ENCODE data around the gene AKAP7.
"Not testable (repeated sequence)": the region's sequence is repeated elsewhere in the genome, so short reads cannot be mapped to it uniquely, and the experiment has no call there.

AKAP7 gene

DNA sequence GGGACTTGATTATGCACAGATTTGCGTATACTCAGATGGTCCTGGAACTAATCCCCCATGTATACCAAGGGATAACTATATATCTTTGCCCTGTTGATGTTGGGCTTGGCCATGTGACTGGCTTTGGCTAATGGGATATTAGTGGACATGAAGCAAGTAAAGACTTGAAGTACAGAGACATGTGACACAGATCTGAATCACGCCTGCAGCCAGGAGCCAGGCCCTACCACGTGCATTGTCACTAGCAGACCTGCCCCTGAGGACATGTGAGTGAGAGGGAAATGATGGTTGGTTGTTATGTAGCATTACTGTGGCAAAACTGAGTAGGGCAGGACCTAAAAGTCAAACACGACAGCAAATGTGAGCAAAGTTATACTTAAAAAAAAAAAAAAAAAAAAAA lies 155.7 kb downstream of the AKAP7 start:
- DNase-seq (ENCODE audit: low read depth in 1 of 2, low spot score in 1 of 2): no peak

DNA sequence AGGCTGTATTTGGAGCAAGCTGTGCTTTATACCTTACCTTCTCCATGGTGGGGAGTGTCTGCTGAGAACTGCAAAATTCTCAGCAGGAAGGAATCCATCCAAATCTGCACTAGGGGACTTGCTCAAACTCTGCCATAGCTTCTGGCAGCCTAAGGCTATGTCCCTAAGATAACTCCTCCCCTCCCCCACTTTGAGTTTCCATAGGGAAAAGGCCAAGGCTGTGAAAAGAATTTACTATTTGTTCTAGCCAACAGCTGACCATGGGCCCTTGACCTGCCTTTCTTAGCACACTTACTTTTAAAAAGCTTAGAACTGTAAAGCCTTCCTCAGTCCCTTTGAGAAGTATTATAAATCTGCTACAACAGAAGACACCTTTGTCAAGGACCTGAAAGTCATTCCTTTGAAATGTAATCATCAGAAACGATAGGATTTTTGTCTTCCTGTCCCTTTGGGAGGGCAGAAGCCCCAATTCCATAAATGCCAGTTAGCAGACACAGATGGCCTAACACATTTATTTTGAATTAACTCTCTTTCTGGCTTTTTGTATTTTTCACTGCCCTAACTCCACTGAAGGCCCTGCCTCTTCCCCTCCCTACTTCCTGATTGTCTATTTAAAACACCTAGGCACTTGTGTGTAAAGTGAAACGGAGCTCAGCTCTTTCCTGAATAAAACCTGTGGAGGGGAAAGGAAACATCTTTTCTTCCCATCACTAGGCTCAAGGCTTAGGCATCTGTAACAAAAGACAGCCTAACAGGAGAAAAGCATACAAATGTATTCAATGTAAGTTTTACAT lies 157.1 kb downstream of the AKAP7 start:
- DNase-seq (ENCODE audit: low read depth in 1 of 2, low spot score in 1 of 2): no peak

DNA sequence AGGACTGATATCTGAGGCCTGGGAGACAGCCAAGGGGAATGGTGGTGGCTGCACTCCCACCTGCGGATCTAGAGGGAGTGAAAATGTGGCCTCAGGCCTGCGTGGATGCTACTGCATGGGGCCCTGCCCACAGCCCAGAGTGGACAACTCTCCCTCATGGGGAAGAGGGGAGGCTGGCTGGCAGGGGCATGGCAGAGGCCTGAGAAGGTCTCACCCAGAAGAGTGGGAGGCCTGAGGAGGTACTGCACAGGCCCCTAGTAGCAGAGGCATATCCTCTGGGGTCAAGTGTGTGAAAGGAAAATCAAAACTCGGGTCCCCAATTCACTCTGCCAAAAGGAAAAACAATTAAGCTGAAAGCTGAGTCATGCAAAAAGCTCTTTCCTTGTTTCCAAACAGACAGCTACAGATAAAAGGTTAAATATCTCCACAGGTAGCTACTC lies 158.2 kb downstream of the AKAP7 start:
- no peak for DNase-seq (ENCODE audit: low read depth in 1 of 2, low spot score in 1 of 2)

DNA sequence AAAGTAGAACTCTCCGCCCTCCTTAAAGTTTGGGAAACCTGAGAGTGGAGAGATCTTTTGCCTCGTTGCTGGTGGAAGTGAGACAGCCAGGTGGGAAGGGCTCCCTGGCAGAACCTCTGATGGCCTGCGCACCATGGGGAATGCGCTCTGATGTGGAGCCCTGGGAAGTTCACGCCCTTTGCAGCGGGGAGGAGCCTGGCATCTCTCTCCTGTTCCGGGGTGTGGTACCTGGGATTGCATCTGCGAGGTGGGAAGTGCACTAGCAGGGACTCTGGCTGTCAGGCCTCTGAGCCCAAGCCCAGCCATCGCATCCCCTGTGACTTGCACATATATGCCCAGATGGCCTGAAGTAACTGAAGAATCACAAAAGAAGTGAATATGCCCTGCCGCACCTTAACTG lies 159.8 kb downstream of the AKAP7 start:
- no peak for DNase-seq (ENCODE audit: low read depth in 1 of 2, low spot score in 1 of 2)

GRCh38 chr6:131300826-131301225 lies 165.6 kb downstream of the AKAP7 start:
- not testable (repeated sequence) for DNase-seq (ENCODE audit: low read depth in 1 of 2, low spot score in 1 of 2)

- no peak for DNase-seq (ENCODE audit: low read depth in 1 of 2, low spot score in 1 of 2)
Observed at GRCh38 chr6:131303338-131303930, 168.2 kb downstream of the AKAP7 start.

DNA sequence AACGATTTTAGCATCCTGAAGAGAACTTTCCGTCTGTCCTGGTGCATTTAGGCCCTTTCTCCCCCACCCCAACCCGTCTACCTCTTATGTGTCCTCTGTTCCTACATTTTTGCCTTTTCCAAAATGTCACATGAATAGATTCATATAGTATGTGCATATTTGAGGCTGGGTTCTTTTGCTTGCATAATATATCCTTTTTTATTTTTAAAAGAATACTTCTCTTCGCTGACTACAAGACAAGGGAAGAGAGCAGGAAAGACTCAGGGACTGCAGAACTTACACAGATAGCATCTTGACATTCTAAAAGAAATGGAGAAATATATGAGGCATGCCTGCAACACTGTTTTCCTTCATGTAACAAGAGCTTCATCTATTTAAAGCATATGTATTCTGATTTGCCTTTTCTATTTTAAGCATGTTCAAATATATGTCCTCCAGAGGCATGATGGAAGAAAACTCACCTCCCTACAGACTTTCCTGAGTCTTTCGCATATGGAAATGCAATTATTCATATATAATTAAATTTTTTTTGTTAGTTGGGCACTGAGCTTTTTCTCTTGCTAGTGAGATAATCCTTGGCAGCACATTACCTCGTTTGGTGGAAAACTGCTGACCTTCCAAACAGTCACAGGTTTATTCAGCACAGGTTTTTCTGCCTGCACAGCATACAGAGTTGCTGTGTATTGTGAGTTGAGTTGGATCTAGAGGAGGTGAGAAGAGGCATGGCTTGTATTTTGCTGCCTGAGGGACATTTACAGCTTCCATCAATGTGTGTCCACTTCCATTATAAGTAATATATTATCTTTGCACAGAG lies 170.0 kb downstream of the AKAP7 start:
- no peak for DNase-seq (ENCODE audit: low read depth in 1 of 2, low spot score in 1 of 2)

GRCh38 chr6:131309437-131309836 lies 174.2 kb downstream of the AKAP7 start:
- no peak for DNase-seq (ENCODE audit: low read depth in 1 of 2, low spot score in 1 of 2)

DNA sequence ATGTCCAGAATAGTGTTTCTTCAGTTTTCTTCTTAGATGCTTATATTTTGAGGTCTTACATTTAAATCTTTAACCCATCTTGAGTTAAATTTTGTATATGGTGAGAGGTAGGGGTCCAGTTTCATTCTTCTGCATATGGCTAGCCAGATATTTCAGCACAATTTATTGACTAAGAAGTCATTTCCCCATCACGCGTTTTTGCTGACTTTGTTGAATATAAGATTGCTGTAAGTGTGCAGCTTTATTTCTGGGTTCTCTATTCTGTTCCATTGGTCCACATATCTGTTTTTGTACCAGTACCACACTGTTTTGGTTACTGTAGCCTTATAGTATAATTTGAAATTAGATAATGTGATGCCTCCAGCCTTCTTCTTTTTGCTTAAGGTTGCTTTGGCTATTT lies 179.6 kb downstream of the AKAP7 start:
- DNase-seq (ENCODE audit: low read depth in 1 of 2, low spot score in 1 of 2): no peak

- no peak for DNase-seq (ENCODE audit: low read depth in 1 of 2, low spot score in 1 of 2)
Observed at GRCh38 chr6:131316654-131317053, 181.4 kb downstream of the AKAP7 start.

- DNase-seq (ENCODE audit: low read depth in 1 of 2, low spot score in 1 of 2): no peak
Observed at GRCh38 chr6:131317516-131317915, 182.2 kb downstream of the AKAP7 start.

DNA sequence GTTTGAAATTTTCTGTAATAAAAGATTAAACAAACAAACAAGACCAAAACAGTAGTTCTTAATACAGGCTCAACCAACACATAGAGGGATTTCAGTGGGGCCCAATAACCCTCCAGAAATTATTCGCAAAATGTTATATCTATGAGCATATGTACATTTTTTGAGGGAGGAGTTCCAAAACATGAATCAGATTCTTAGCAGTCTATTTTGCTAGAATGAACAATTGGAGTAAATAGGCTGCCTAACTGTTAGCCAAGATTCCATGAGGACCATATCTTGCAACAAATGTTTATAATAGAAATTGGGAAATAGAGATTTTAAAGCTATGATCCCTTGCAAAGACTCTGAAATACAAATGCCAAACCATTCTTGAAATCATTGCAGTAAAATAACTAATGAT lies 186.3 kb downstream of the AKAP7 start:
- no peak for DNase-seq (ENCODE audit: low read depth in 1 of 2, low spot score in 1 of 2)

DNA sequence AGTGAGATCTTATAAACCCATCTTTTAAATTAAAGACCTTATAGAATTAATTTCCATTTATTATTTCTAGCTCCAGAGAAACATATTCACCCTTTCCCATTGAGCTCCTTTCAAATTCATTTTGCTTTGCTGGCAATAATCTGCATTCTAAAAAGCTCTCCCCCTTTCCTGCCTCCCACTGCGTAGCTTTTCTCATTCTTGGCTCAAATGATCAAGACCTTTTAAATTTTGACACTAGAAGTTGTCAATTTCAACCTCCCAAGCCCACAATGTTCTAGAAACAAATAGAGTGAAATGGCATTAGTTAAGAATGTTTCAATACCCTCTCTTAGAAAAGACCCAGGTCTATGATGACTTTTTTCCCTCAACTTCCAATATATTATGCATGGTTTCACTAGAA lies 186.9 kb downstream of the AKAP7 start:
- no peak for DNase-seq (ENCODE audit: low read depth in 1 of 2, low spot score in 1 of 2)

GRCh38 chr6:131325669-131326068 lies 190.4 kb downstream of the AKAP7 start:
- DNase-seq (ENCODE audit: low read depth in 1 of 2, low spot score in 1 of 2): not testable (repeated sequence)

DNA sequence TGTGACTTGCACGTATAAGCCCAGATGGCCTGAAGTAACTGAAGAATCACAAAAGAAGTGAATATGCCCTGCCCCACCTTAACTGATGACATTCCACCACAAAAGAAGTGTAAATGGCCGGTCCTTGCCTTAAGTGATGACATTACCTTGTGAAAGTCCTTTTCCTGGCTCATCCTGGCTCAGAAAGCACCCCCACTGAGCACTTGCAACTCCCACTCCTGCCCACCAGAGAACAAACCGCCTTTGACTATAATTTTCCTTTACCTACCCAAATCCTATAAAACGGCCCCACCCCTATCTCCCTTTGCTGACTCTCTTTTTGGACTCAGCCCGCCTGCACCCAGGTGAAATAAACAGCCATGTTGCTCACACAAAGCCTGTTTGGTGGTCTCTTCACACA lies 193.5 kb downstream of the AKAP7 start:
- not testable (repeated sequence) for DNase-seq (ENCODE audit: low read depth in 1 of 2, low spot score in 1 of 2)

- no peak for DNase-seq (ENCODE audit: low read depth in 1 of 2, low spot score in 1 of 2)
Observed at GRCh38 chr6:131331151-131331550, 195.9 kb downstream of the AKAP7 start.

DNA sequence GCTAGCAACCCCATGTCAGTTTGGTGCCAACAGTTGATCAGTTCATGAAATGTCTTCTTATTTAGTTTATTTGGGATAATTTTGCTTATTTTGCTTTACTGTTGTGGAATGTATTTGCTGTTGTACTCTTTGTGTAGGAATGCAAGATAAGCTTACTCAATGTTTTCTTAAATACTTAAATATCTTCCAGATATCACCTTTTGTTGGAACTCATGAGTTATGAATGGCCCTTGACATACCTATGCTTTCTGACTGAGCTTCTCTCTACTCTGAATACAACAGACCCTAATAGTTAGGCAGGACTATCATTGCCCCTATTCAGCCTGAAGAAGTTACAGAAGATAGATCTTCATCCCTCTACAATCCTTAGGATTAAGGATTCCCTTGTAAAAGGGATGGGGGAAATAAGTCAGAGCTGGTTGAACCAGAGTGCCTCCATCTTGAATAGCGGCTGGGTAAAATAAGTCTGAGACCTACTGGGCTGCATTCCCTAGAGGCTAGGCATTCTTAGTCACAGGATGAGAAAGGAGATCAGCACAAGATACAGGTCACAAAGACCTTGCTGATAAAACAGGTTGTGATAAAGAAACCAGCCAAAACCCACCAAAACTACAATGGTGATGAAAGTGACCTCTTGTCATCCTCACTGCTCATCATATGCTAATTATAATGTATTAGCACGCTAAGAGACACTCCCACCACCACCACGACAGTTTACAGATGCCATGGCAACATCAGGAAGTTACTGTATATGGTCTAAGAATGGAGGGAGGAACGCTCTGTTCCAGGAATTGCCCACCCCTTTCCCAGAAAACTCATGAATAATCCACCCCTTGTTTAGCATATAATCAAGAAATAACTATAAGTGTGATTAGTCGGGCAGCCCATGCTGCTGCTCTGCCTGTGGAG lies 196.9 kb downstream of the AKAP7 start:
- no peak for DNase-seq (ENCODE audit: low read depth in 1 of 2, low spot score in 1 of 2)

Measured in stimulated activated CD4-positive, alpha-beta T cell treated with anti-CD3 and anti-CD28 coated beads, Interleukin-15, amount 100 ng/mL, for 1 hour (primary cell).